PFSK-1 (cell line): Measurements from ENCODE around the gene SLC25A51.

Experiments used
- FOXP2 ChIP-seq: optimal IDR thresholded peaks from 2 replicates; pipeline ENCODE3; 2011; ENCODE audit warnings: borderline replicate concordance, control low read depth, inconsistent platforms; ENCODE audit not compliant: insufficient read depth; ENCODE audit errors: extremely low read length, extremely low read depth
- POLR2AphosphoS5 ChIP-seq: IDR thresholded peaks from 2 replicates; pipeline ENCODE4 v1.6.1; 2012; ENCODE audit warnings: low read depth, mild to moderate bottlenecking, control low read depth, low read length, moderate library complexity
- SIN3A ChIP-seq: IDR thresholded peaks from 2 replicates; pipeline ENCODE4 v1.6.1; 2012; ENCODE audit warnings: mild to moderate bottlenecking, low read length, moderate library complexity, borderline replicate concordance; ENCODE audit not compliant: insufficient read depth
- TAF1 ChIP-seq: IDR thresholded peaks from 2 replicates; pipeline ENCODE4 v1.6.1; 2012; ENCODE audit warnings: low read length, control low read depth, borderline replicate concordance; ENCODE audit not compliant: insufficient read depth
- TF ChIP-seq, protein P1 (sequence below), 2 experiments: IDR thresholded peaks; 2 replicates each; pipeline versions ENCODE4 v1.6.1 to v1.8.0; 2011 to 2012; ENCODE audit warnings: low read depth in 2 of 2, low read length in 2 of 2, control low read depth in 1 of 2, inconsistent platforms in 1 of 2, mild to moderate bottlenecking in 1 of 2, moderate library complexity in 1 of 2; ENCODE audit not compliant: insufficient read depth in 1 of 2

SLC25A51 gene

DNA sequence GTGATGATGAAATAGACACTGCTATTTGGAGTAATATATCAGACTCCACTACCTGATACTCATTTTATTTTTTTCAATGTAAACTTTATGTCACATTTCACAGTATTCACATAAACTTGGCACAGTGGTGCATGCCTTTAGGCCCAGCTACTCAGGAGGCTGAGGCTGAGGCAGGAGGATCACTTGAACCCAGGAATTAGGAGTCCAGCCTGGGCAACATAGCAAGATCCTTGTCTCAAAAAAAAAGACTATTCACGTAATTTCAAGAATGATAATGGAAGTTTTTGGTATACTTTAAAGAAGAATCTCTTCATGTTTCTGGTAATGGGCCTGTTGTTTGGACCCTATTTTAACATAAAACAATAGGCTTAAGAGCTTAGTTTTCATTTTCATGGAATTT is 47.4 kb downstream of the SLC25A51 start:
- TF ChIP-seq SIN3A, result no peak
- TF ChIP-seq, protein P1, sequence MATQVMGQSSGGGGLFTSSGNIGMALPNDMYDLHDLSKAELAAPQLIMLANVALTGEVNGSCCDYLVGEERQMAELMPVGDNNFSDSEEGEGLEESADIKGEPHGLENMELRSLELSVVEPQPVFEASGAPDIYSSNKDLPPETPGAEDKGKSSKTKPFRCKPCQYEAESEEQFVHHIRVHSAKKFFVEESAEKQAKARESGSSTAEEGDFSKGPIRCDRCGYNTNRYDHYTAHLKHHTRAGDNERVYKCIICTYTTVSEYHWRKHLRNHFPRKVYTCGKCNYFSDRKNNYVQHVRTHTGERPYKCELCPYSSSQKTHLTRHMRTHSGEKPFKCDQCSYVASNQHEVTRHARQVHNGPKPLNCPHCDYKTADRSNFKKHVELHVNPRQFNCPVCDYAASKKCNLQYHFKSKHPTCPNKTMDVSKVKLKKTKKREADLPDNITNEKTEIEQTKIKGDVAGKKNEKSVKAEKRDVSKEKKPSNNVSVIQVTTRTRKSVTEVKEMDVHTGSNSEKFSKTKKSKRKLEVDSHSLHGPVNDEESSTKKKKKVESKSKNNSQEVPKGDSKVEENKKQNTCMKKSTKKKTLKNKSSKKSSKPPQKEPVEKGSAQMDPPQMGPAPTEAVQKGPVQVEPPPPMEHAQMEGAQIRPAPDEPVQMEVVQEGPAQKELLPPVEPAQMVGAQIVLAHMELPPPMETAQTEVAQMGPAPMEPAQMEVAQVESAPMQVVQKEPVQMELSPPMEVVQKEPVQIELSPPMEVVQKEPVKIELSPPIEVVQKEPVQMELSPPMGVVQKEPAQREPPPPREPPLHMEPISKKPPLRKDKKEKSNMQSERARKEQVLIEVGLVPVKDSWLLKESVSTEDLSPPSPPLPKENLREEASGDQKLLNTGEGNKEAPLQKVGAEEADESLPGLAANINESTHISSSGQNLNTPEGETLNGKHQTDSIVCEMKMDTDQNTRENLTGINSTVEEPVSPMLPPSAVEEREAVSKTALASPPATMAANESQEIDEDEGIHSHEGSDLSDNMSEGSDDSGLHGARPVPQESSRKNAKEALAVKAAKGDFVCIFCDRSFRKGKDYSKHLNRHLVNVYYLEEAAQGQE (IDR thresholded peaks at IDR 0.05; ENCODE audit: insufficient read depth in 1 of 2, low read depth in 2 of 2, low read length in 2 of 2), result no peak

DNA sequence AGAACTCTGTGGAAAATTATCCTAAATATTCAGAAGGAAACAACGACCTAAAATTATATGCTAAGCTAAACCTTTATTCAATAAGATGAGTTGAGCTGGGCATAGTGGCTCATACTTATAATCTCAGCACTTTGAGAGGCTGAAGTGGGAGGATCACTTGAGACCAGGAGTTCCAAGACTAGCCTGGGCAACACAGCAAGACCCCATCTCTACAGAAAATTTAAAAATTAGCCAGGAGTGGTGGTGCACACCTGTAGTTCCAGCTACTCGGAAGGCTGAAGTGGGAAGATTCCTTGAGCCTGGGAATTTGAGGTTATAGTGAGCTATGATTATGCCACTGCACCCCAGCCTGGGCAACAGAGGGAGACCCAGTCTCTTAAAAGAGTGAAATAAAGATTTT is 51.7 kb downstream of the SLC25A51 start:
- TF ChIP-seq SIN3A (no peak), TAF1 (no peak)

DNA sequence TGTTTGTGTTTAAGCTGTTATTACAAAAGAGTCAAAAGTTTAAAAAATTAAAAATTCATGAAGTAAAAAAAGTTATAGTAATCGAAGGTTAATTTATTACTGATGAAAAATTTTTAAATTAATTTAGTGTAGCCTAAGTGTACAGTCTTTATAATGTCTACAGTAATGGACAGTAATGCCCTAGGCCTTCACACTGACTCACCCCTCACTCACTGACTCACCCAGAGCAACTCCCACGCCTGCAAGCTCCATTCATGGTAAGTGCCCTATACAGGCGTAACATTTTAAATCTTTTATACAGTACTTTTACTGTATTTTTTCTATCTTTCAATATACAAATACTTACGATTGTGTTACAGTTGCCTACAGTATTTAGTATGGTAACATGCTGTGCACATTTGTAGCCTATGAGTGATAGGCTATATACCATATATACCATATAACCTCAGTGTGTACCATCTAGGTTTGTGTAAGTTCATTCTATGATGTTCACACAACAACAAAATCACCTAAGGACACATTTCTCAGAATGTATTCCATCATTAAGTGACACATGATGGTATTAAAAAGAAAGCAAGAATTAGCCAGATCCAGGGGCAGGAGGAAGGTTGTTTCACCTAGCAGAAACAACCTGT is 63.2 kb downstream of the SLC25A51 start:
- TF ChIP-seq SIN3A (no peak), TAF1 (no peak), FOXP2 (no peak), POLR2AphosphoS5 (no peak)
- TF ChIP-seq, protein P1 (IDR thresholded peaks at IDR 0.05; ENCODE audit: insufficient read depth in 1 of 2, low read depth in 2 of 2, low read length in 2 of 2), result no peak

DNA sequence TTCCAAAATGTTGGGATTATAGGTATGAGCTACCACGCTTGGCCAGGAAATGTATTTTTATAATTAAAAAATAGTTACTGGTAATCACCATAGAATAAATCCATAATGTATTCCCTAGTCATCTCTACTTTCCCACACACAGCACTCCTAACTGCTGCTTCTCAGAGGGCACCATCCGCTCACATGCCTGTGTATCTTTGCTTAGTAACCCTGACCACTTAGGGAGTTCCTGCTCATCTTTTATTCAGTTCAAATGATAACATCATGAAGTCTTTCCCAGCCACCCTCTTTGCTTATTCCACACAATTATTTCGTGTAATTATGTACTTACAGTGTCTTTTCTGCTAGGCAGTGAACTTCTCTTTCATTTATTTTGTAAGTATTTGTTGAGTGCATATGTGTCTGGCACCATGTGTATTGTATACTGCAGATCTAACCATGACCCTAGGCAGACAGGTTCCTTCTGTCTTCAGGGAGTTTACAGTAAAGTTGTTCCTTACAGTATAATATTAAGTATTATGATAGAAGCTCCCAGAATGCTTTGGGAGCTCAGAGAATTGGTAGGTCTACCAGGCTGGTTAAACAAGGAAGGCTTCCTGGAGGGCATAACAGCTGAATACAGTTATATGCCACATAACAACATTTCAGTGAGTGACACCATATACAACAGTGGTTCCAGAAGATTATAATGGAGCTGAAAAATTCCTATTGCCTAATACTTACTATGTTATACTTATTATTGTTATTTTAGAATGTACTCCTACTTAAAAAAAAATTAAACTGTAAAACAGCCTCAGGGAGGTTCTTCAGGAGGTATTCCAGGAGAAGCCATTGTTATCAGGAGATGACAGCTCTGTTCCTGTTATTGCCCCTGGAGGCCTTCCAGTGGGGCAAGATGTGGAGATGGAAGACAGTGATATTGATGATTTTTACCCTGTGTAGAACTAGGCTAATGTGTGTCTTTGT is 64.1 kb downstream of the SLC25A51 start:
- TF ChIP-seq TAF1 (no peak), SIN3A (no peak), POLR2AphosphoS5 (no peak)
